CD4-positive, alpha-beta T cell treated with Interleukin-4 for 4 hours (primary cell): Measurements from ENCODE around the gene HPSE2.
"Not testable (repeated sequence)": the region's sequence is repeated elsewhere in the genome, so short reads cannot be mapped to it uniquely, and the experiment has no call there.

Experiments
- DNase-seq: peaks from one replicate; pipeline ENCODE4 v3.0.0-alpha.2; 2020

HPSE2 gene

GRCh38 chr10:99002392-99002791 lies 233.3 kb downstream of the HPSE2 start:
- no peak for DNase-seq

GRCh38 chr10:98997596-98997995 lies 238.1 kb downstream of the HPSE2 start:
- no peak for DNase-seq

- no peak for DNase-seq
Observed at GRCh38 chr10:98994030-98994429, 241.6 kb downstream of the HPSE2 start.

- DNase-seq = not testable (repeated sequence)
Observed at GRCh38 chr10:98983751-98984150, 251.9 kb downstream of the HPSE2 start.

GRCh38 chr10:98980353-98980752 lies 255.3 kb downstream of the HPSE2 start:
- DNase-seq = no peak

GRCh38 chr10:98971464-98971863 lies 264.2 kb downstream of the HPSE2 start:
- DNase-seq = no peak

- no peak for DNase-seq
Observed at GRCh38 chr10:98967601-98968000, 268.1 kb downstream of the HPSE2 start.

GRCh38 chr10:98963608-98964007 lies 272.0 kb downstream of the HPSE2 start:
- DNase-seq = no peak

GRCh38 chr10:98959379-98959778 lies 276.3 kb downstream of the HPSE2 start:
- DNase-seq = no peak

- DNase-seq = no peak
Observed at GRCh38 chr10:98957801-98958200, 277.9 kb downstream of the HPSE2 start.

- no peak for DNase-seq
Observed at GRCh38 chr10:98956576-98957260, 278.9 kb downstream of the HPSE2 start.

GRCh38 chr10:98953251-98953650 lies 282.4 kb downstream of the HPSE2 start:
- DNase-seq = no peak

- DNase-seq = no peak
Observed at GRCh38 chr10:98951269-98952000, 284.2 kb downstream of the HPSE2 start.

GRCh38 chr10:98950106-98950505 lies 285.5 kb downstream of the HPSE2 start:
- no peak for DNase-seq

GRCh38 chr10:98949306-98949705 lies 286.3 kb downstream of the HPSE2 start:
- no peak for DNase-seq

GRCh38 chr10:98943681-98944080 lies 292.0 kb downstream of the HPSE2 start:
- no peak for DNase-seq

GRCh38 chr10:98929709-98930108 lies 305.9 kb downstream of the HPSE2 start:
- DNase-seq = no peak

- DNase-seq = no peak
Observed at GRCh38 chr10:98925651-98926050, 310.0 kb downstream of the HPSE2 start.

GRCh38 chr10:98924526-98924925 lies 311.1 kb downstream of the HPSE2 start:
- no peak for DNase-seq

GRCh38 chr10:98921316-98921715 lies 314.3 kb downstream of the HPSE2 start:
- DNase-seq = no peak

- DNase-seq = no peak
Observed at GRCh38 chr10:98920807-98921206, 314.8 kb downstream of the HPSE2 start.

- no peak for DNase-seq
Observed at GRCh38 chr10:98920360-98920759, 315.3 kb downstream of the HPSE2 start.

- DNase-seq = no peak
Observed at GRCh38 chr10:98919899-98920298, 315.8 kb downstream of the HPSE2 start.

GRCh38 chr10:98917828-98918227 lies 317.8 kb downstream of the HPSE2 start:
- no peak for DNase-seq
